ENCODE measurements around the gene MED27.

Gene MED27

DNA sequence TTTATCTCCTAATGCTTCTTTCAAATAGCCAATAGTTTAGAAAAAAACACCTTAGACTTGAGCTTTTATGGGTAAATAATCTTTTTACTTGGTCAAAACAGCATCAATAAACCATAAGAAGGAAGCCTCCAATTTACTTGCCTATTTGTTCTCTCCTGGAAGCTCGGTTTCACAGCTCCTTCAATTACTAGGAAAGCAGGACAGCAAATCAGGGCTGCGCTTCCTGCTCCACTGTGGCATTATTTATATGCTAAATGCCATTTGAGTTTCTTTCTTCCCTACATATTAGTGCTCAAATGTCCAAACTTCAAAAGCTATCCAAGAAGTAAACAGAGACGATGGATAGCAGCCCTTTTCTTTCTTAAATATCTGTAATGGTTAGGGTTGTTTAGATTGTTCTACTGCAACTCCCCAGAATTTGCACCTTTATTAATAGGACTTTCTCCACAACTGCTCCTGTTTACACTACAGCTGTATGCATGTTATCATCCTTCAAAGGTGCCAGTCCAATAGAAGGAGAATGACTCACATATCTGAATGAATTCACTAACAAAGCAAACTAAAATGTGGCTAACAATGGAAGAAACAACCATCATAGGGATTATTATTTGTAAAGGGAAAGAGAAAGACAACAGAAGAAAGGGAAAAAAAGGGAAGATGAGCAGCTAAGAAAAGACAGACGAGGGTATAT, 58.7 kb downstream of the MED27 start:
- TF ChIP-seq, protein P1, sequence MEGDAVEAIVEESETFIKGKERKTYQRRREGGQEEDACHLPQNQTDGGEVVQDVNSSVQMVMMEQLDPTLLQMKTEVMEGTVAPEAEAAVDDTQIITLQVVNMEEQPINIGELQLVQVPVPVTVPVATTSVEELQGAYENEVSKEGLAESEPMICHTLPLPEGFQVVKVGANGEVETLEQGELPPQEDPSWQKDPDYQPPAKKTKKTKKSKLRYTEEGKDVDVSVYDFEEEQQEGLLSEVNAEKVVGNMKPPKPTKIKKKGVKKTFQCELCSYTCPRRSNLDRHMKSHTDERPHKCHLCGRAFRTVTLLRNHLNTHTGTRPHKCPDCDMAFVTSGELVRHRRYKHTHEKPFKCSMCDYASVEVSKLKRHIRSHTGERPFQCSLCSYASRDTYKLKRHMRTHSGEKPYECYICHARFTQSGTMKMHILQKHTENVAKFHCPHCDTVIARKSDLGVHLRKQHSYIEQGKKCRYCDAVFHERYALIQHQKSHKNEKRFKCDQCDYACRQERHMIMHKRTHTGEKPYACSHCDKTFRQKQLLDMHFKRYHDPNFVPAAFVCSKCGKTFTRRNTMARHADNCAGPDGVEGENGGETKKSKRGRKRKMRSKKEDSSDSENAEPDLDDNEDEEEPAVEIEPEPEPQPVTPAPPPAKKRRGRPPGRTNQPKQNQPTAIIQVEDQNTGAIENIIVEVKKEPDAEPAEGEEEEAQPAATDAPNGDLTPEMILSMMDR (IDR thresholded peaks at IDR 0.05; ENCODE audit: low read depth, low read length): no peak
- H3K4me3 ChIP-seq (replicated peaks in 1 of 2; ENCODE audit: low read depth in 2 of 2, low read length in 2 of 2): no peak overlapping the region
- DNase-seq (ENCODE audit: low read depth in 2 of 2): peak in 1 of 2 donors; percentile 27

DNA sequence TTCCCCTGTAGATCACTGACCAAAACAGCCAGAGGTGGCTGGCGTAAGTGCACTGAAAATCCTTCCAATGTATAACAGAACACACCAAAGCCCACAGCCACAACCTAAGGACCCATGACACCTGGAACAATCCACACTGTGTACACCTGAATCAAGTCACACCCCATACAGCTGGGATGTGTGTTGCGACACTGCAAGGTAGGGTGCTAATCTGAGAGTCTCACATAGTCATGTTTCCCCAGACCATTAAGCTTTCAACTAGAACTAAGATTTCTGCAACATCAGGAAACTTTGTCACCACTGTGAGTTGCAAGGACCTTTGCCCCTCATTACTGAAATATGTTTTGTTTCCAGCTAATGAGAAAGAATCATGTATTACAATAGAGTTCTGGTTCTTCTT, 59.4 kb downstream of the MED27 start:
- TF ChIP-seq, protein P1 (IDR thresholded peaks at IDR 0.05; ENCODE audit: low read depth, low read length): no peak
- no peak overlapping the region for H3K4me3 ChIP-seq (replicated peaks in 1 of 2; ENCODE audit: low read depth in 2 of 2, low read length in 2 of 2)
- DNase-seq (ENCODE audit: low read depth in 2 of 2): no peak

DNA sequence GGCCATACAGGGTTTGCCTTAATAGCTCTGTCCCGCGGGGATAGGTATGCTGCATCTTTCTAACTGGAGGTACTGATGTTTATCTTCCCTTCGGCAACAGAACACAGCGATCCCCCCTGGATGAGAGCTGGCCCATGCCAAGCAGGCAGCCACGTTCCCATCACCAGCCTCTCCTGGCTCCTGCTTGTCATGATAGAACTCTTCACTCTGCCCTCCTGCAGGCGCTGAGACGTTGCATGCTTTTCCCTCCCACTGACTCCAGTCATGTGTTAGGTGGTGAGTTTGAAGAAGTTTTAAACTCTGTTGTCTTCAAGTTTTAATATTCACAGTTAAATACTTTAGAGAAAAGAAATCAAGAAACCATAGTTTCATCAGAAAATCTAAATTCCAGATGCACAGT, 60.0 kb downstream of the MED27 start:
- H3K4me3 ChIP-seq (replicated peaks in 1 of 2; ENCODE audit: low read depth in 2 of 2, low read length in 2 of 2): no peak overlapping the region
- DNase-seq (ENCODE audit: low read depth in 2 of 2): no peak
- TF ChIP-seq, protein P1 (IDR thresholded peaks at IDR 0.05; ENCODE audit: low read depth, low read length): no peak

DNA sequence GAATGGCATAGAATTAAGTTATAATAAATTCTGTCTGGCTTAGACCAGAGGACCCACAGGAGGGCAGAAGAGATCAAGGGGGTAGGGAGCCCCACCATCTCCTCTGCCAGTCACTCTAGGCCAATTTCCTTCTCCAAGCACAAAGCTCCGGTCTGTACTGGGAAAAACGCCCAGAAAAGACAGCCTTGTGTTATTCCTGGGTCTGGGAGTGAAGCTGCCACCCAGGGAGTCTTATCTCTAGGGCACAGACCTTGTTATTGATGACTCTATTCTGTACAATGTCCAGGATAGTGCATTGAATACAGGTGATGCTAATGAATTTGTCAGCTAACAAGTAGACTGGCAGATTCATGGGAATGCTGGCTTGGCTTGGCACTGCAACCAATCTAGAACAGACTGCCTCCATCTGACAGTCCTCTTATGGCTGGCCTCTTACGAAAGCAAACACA, 60.7 kb downstream of the MED27 start:
- H3K4me3 ChIP-seq (replicated peaks in 1 of 2; ENCODE audit: low read depth in 2 of 2, low read length in 2 of 2): no peak overlapping the region
- TF ChIP-seq, protein P1 (IDR thresholded peaks at IDR 0.05; ENCODE audit: low read depth, low read length): no peak
- DNase-seq (ENCODE audit: low read depth in 2 of 2): peak in 1 of 2 donors; percentile 46

DNA sequence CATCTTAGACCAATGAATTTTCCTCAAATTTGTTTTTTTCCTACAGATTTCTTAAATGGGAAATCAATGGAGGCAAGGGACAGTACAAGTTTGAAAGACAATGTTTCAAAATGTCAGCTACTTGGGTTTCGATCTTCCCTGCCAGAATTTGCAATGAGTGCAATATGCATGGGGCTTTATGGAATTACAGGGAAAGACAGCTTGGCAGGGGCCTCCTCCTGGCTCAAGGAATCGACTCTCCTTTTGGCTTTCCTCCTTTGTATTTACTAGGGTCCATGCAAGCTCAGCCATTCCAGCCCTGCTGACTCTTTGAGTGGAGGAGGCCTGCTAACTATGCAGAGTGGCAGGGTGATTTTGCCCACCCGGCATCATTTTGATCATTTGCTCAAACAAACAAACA, 63.2 kb downstream of the MED27 start:
- TF ChIP-seq, protein P1 (IDR thresholded peaks at IDR 0.05; ENCODE audit: low read depth, low read length): no peak
- H3K4me3 ChIP-seq (replicated peaks in 1 of 2; ENCODE audit: low read depth in 2 of 2, low read length in 2 of 2): no peak overlapping the region
- DNase-seq (ENCODE audit: low read depth in 2 of 2): no peak

DNA sequence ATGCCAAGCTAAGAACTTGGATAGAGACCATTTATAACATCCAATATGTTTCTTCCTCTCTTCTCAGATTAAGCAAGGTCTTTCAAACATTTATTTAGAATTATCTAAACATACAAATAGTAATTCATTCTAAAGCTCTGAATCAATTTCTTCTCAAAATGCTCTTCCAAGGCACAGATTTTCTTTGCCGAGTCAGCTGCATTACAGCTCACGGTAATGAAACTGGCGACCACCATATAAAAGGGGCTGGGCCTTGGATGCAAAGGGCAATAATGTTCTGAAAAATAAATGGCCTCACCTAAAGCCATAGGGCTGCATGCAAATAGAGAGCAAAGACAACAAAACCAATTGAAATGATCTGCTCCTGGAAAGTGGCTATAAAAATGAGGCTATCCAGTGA, 63.8 kb downstream of the MED27 start:
- no peak for DNase-seq (ENCODE audit: low read depth in 2 of 2)
- TF ChIP-seq, protein P1 (IDR thresholded peaks at IDR 0.05; ENCODE audit: low read depth, low read length): no peak
- no peak overlapping the region for H3K4me3 ChIP-seq (replicated peaks in 1 of 2; ENCODE audit: low read depth in 2 of 2, low read length in 2 of 2)
